ENCODE data around the gene ECE2.
"Not testable (repeated sequence)": the region's sequence is repeated elsewhere in the genome, so short reads cannot be mapped to it uniquely, and the experiment has no call there.

Gene ECE2

DNA sequence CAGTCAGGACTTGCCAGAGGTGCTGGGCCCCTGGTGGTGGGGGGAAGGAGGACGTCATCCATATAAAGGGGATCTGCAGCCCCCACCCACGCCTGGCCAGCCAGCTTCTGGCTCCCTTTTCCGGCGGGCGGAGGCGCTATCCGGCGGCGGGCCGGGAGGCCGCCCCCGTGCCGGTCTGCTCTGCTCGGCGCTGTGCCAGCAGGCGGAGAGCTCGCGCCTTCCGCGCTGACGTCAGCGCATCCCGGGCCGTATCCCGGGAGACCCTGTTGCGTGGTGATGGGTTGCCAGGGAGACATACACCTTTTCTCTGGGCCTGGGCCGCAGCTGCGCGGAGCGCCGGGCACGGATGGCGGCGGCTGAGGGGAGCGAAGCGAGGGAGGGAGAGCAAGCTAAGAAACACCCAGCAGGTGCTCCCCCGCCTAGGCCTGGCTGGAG is 62.7 kb downstream of the ECE2 start:
- peak; percentile 98 for DNase-seq

DNA sequence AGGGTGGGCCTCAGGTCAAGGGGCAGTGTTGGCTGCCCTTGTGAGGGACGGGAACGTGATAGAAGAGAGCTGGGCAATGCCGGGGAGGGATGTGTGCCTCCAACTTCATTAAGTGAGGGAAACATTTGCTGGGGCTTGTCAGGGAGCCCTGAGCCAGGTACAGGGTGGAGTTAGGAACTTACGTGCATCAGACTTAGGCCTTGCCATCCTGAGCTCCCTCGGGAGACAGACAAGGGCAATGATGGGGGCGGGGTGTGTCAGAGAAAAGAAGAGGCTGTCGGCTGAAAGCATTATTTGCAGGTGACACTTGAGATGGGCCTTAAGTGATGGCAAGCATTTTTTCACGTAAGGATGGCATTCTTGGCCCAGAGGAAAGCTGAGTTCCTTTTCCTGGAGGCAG is 63.2 kb downstream of the ECE2 start:
- DNase-seq = peak; percentile 86

DNA sequence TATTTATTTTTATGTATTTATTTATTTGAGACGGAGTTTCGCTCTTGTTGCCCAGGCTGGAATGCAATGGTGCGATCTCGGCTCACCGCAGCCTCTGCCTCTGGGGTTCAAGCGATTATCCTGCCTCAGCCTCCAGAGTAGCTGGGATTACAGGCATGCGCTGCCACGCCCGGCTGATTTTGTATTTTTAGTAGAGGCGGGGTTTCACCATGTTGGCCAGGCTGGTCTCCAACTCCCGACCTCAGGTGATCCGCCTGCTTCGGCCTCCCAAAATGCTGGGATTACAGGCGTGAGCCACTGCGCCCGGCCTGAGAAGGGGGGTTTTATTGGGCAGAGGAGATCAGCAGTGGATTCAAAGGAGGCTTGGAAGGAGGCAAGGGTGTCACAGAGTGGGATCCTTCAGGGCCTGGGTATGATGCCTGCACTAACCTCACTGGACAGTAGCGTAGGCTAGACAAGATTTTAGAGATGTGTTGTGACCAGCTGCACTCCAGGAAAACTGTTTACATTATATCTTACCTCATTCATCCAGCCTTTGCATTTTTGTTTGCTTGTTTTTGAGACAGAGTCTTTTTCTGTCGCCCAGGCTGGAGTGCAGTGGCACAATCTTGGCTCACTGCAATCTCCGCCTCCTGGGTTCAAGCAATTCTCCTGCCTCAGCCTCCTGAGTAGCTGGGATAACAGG is 63.8 kb downstream of the ECE2 start:
- not testable (repeated sequence) for DNase-seq

DNA sequence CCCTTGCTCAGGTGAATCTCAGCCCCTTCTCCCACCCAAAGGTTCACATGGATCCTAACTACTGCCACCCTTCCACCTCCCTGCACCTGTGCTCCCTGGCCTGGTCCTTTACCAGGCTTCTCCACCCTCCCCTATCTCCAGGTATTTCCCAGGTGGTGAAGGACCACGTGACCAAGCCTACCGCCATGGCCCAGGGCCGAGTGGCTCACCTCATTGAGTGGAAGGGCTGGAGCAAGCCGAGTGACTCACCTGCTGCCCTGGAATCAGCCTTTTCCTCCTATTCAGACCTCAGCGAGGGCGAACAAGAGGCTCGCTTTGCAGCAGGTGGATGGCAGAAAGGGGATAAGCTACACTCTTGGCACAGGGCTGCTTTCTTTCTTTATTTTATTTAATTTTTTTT is 66.1 kb downstream of the ECE2 start:
- DNase-seq = no peak

Data from NCI-H1105 treated with DMSO at 0.1 percent for 48 hours (cell line).